HG02759 (cell line): ENCODE data around the gene WDR88.

Source experiments
- ATAC-seq: cut with Tn5 transposase; IDR thresholded peaks from one replicate; pipeline ENCODE4 v1.9.1; 2021; ENCODE audit warnings: mild to moderate bottlenecking, moderate library complexity; ENCODE audit not compliant: unreplicated experiment

WDR88 gene, protein sequence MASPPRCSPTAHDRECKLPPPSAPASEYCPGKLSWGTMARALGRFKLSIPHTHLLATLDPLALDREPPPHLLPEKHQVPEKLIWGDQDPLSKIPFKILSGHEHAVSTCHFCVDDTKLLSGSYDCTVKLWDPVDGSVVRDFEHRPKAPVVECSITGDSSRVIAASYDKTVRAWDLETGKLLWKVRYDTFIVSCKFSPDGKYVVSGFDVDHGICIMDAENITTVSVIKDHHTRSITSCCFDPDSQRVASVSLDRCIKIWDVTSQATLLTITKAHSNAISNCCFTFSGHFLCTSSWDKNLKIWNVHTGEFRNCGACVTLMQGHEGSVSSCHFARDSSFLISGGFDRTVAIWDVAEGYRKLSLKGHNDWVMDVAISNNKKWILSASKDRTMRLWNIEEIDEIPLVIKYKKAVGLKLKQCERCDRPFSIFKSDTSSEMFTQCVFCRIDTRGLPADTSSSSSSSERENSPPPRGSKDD

DNA sequence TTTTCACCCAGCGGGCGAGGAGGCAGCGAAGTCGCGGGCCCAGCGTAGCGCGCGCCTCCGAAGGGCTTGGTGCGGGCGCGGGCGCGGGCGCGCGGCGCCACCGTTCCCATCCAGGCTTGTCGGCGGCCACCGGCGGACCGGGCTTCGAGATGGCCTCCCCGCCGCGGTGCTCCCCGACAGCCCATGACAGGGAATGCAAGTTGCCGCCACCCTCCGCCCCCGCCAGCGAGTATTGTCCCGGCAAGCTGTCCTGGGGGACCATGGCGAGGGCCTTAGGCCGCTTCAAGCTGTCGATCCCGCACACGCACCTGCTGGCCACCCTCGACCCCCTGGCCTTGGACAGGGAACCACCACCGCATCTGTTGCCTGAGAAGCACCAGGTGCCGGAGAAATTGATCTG, at the start of gene WDR88:
TSS of gene WDR88 (plus strand) at position 94 of the 400 bp plus-strand sequence. CDS start at position 150, 56 bp downstream.
- no peak for ATAC-seq

DNA sequence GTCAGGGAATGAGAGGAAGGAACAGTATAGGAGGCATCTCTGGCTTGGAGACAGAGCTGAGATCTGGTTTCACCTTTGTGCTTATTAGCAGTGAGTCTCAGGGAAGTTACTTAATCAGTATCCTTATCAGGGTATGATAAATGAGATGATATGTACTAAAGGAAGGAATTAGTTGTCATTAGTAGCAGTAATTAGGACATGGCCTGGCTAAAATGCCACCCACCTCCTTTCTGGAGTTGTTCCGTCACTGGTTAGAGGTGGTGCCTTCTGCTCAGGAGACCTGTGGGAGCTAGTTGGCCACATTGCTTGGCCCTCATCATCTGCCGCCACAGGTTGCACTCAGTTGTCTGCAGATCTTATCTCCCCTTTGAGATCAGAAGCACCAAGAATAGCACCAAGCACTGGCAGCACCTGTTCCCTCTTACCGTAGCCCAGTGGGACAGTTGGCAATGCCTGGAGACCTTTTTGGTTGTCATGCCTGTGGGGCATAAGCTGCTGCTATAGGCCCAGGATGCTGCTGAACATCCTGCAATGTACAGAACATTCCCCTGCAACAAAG, 46.3 kb upstream of the WDR88 start:
- no peak for ATAC-seq

DNA sequence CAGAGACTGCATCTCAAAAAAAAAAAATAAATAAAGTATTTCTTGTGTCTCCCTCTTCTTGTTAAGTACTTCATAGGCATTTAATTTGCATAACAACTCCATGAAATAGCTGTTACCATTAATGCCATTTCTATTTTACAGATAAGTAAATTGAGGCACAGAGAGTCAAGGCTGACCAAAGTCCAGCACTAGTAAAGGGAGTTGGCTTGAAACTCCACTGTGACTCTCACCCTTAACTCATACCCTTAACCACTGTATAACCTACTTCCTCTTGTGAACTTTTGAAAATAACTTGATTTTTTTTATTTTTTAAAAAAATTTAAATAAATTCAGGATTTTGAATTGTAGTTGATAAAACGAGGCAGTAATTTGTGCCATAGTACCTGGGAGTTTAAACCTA, 45.0 kb upstream of the WDR88 start:
- no peak for ATAC-seq

DNA sequence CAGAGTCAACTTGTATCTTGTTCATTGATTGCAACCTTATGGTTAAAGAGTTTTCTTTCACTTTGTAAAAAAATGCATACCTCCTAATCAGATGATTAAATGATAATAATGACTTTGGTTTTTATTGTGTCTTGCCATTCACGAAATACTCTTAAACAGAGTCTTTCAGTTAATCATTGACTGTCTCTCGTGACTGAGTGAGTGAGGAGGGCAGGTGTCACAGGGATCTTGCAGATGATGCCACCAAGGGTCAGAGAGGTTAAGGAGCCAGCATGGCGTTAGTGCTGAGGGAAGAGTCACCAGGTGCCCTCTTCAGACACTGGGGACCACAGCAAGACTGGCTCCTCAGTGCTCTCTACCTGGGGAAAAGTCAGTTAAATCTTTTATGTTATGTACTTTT, 42.9 kb upstream of the WDR88 start:
- no peak for ATAC-seq

DNA sequence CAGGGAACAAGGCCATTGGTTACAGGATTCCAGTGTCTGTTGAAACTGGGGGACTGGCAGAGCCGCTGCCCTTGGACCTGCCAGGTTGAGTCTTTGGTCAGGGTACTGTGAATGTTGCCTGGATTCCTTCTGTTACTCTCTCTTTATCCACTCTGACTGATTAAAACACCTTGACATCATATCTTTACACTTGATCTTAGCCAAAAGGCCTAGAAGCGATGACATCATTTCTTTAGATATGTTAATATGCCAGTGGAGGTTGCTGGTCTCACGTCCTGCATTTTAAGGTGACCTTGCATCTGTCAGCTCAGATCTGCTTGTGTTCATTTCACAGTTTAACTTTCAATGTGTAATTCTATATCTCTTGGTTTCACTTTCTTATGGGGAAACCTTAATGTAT, 41.7 kb upstream of the WDR88 start:
- no peak for ATAC-seq

DNA sequence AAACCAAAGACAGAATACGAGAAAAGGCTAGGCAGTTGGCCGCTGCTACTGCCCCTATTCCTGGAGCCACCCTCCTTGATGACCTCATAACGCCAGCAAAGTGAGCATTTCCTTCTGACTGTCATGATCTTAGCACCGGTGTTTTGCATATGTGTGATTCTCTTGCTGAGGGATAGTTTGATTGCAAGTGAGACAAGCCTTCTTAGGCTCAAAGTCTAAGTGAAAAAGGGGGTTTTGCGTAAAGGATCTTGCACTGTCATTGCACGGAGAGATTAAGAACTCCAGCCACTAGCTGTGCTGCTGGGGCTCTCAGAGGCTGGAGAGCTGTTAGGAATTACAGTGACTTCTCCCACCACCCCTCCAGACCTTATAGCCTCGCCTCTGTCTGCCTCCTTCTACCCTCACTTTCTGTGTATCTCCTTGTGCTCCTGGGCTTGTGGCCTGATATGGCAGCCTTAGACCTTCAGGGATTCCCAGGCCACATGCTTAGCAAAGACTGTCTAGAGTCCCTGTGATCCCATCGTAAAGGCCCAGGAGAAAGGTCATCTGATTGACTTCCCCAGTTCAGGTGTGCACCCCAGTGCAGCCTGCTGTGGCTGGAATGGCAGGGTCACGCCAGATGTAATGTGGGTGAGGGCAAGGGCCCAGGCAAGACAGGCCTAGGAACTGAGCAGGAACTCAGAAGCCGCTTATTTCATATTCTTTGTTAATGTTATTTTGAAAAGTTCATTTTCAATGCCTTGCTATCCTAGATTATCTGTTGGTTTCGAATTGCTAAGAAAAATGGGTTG, 38.3 kb upstream of the WDR88 start:
- no peak for ATAC-seq

DNA sequence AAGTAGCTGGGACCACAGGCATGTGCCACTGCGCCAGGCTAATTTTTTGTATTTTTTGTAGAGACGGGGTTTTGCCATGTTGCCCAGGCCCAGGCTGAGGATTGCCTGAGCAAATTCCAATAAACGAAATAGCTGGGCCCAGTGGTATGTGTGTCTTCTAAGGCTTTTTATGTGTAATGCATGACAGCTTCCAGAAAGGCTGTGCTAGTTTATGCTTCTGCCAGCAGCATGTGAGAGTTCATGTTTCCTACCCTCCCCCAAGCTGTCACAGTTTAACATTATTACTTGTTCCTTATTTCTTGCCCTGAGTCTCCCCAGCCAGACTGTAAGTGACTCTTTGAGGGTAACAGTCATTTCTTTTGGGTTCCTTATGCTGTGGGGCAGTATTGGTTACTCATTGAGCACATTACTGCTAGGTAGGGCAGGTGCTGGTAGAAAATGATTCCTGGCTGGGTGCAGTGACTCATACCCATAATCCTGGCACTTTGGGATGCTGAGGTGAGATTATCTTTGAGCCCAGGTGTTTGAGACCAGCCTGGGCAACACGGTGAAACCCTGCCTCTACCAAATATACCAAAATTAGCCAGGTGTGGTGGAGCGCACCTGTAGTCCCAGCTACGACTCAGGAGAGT, 37.4 kb upstream of the WDR88 start:
- no peak for ATAC-seq

DNA sequence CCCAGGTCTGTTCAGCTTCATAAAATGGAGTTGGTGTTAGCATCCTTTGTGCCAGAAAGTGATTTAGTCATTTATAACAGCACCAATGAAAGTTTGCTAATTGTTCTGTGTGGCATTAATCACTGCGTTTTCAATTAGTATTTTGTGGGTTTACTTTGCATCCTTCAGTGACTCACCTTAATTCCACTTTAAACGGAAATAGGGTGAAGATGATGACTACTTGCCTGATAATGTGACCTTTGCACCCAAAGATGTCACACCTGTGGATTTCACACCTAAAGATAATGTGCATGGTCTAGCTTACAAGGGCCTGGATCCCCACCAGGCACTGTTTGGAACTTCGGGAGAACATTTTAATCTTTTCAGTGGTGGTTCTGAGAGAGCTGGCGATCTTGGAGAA, 35.9 kb upstream of the WDR88 start:
- ATAC-seq: no peak

DNA sequence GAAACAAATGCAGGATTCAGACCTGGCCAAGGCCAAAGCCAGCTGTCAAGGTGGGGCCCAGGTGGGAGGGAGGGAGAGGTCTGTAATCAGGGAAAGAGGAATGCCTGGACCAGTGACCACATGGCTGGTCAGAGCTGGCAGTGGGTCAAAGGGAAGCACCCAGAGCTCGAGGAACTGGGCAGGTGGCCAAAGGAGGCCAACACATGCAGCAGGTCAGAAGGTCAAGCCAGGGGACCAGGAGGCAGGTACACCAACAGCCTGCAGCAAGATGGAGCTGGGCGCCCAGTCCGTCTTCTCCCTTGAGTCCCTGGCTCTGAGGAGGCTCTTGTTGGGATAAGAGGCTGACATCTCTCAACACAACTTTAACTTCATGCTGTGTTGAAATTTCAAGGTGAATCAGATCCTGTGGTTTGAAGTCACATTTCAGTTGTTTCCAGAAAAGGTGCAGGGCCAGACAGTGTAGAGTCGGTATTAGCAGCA, 33.8 kb upstream of the WDR88 start:
- no peak for ATAC-seq

DNA sequence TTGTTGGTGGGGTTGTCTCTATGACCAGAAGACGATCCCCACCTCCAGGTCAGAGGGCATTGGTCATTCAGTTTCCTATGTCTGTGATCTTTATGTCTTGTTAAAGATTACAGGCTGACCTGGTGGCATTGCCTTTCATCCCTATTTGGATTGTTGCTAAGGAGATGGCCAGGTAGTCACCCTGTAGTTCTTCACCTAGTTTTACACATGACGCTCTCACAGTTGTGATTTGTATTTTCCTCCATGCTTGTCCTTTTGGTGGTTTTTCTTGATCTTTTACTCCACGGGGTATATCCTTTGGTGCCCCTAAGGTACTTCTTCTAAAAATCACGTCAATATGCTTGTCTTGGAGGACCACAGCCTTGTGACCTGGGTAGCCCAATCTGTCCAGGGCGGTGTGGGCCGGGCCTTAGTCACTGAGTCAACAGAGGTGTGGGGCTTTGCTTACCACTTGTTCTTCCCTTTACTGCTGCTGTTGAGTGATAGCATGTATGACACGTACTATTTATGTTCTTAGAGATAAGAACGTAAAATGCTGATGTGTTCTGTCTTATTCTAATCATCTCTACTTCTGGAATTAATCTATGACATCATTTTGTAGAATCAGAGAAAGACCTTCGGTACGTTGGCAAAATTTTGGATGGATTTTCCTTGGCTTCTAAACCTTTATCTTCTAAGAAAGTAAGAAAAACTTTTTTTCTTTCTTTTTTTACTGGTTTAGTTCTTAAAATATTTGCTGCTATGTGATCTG, 30.8 kb upstream of the WDR88 start:
- no peak for ATAC-seq

DNA sequence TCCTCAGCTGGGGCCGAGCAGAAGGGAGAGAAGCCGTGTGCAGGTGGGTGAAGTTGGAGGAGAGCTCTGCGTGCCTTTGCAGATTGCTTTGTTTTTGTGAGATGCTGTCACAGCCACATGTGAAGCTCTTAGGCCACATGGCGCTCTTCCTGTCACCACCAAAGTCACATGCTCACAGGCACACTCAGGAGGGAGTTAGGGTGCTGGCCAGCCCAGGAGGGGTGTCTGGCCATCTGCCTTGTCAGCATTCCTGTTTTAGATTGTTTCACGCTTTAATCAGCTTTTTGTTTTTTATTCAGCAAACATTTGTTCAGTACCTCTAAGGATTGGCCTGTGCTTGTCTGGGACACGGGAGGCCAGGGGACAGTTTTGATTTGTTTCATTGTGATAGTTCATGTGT, 29.0 kb upstream of the WDR88 start:
- no peak for ATAC-seq

DNA sequence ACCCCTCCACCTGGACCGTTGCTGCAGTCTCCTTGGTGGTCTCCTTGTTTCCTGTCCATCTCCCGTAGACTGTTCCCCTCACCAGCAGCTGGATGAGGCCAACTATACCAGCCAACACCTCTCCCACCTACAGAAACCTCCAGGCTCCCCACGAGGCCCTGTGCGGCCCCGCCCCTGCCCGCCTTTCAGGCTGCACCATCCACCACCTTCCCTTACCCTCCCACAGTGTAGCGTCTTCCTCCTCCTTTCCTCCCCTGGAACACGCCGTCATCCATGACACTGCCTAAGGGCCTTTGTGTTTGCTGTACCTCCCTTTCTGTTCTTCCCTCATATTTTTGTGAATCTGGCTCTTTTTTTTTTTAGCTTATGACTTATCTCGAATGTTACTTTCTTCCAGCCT, 23.8 kb upstream of the WDR88 start:
- ATAC-seq: no peak

DNA sequence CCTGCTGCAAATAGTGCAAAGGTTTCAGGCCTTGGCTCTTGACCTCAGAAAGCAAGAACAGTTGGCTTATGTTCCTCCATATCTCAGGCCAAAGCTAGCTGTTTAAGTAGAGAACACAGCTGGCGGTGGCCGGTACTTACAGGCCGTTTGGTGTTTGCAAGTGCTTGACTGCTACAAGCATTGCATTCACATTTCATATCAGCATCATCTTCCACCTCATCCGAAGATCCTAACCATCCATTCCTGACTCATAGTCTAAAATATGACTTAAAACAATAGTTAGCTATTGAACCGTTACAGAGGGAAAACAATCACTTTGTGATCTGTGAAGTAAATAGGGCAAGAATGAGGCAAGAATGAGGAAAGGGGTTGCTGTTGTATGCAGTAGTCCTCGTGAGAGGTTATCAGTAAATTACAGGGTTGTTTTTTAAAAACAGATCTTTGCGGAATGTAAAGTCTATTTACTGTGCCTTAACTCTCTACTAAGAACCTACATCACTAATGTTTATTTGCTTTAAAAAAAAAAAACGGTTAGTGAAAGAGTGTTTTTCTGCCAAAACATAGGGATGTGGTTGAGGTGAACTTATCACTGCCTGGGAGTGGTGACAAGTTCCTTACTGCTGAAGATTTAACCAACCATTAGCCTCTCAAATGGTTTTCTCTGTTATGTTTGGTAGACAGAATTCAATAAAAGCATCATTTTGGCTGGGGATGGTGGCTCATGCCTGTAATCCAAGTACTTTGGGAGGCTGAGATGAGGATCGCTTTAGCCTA, 21.6 kb upstream of the WDR88 start:
- ATAC-seq: no peak

DNA sequence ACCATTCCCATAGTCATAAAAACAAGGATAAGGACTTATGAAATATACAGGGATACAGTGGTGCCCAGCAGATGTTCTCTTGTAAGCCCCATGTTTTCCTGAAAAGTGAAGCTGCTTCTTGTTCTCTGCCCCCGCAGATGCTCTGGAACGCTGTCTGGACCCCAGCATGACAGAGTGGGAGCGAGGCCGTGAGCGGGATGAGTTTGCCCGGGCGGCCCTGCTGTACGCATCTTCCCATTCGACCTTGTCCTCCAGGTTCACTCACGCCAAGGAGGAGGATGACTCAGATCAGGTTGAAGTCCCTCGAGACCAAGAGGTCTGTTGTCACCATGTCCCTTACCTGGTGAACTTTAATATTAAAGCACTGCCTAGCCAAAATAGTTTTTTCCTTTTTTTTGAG, 20.3 kb upstream of the WDR88 start:
- ATAC-seq: no peak

DNA sequence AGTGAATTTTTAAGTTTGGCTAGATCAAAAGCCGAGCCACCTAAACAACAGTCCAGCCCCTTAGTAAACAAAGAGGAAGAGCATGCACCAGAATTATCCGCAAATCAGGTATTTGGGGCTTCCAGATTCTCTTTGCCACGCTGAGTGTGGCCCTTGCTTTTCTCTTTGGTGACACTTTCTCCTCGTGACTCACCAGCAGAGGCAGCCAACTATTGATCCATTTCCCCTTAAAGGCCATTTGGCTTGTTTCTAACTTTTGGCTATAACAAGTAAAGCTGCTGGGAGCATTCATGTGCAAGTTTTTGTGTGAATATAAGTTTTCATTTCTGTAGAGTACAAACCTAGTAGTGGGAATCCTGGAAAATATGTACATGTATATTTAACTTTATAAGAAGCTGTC, 17.6 kb upstream of the WDR88 start:
- ATAC-seq: no peak

DNA sequence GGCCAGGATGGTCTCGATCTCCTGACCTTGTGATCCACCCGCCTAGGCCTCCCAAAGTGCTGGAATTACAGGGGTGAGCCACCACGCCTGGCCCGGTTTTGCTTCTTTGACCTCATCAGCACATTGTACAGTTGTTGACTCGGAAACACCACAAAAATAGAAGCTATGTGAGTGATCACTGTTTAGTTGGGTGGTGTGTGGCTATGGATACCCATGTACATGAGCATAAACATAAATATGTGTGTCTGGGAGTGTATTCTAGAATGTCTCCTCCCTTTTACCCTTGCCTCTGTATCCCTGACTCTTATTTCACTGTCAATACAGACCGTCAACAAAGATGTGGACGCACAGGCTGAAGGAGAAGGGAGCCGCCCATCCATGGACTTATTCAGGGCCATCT, 14.4 kb upstream of the WDR88 start:
- ATAC-seq: no peak

DNA sequence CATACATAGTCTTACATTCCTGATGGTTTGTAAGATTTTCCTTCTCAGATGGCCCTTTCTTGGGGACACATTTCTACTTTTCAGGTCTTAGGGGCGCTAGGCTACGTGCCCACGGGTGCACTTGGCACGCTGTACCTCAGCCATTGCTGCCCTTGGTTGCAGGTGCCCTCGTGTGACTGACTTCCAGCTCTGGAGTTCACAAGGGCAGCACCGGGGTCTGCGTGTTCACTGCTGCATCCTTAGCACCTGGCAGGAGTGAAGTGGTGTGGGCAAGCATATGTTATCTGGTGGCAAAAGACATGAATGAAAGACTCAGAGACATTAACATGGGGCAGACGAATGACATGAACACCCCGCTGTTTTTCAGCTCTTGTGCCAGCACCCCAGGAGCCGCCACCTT, 13.3 kb upstream of the WDR88 start:
- no peak for ATAC-seq

DNA sequence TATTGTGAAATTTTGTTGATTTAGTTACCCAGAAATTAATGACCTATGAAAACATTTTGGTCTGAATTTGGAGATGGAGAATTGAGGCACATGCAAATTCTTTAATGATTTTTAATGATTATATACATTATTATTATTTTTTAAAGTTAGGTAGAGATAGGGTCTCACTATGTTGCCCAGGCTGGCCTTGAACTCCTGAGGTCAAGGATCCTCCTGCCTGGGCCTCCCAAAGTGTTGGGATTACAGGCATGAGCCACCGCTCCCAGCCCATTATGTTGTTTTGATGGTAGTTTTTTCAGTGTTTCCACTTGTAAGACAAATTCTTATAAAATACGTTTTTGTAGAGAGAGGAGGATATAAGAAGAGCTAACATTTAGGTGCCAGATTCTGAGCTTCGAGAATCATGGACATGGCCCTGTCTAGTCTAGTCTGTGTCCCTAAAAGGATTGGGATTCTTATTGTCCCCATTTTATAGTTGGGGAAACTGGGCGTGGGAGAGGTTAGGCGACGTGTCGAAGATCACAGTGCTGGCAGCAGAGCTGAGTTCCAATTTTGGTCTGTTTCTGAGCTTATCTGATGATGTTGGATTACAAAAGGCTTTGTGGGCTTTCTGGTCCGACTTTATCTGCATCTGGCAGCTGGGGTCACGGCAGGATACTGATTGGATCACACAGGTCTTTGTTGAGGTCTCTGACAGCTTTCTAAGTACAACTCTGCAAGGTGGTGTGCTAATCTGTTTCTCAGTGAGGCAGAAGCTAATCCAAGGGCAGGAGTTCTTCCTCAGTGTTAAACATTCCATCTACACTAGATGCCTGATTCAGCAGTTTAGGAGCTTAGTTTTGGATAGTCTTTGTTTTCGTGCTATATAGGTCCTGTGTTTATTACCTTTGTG, 7.5 kb upstream of the WDR88 start:
- ATAC-seq: no peak

DNA sequence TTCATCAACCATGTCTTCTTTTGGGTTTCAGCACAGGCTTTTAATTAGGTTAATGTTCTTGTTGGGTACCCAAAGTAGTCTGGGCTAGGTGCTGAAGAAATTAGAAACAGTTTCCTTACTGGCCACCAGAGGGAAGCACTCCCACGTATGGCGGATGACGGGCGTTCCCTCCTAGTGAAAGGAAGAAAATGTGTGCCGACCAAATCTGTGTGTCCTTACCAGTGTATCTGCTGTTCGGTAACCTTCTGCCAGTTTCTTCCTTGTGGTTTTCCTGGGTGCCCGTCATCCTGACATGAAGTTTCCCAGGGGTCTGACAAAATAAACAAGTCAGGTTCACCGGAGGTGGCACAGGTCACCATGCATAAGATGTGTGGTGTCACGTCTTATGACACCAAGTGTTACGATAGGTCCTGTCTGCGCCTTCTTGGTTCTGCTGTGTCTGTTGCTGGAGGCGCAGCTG, 6.0 kb upstream of the WDR88 start:
- peak; percentile 67 for ATAC-seq
